OCI-LY7 (cell line): ENCODE measurements around the gene PTGES. TPM values are rescaled to one million over a fixed set of nuclear protein-coding genes. Genes with fewer than 3 reads are reported as not detected.

Experiments
- BruUV-seq: library from RNA; stranded (reverse); fragments of 400-500 nt; replicated peaks from 2 replicates; lab custom pipeline; 2021; lab: Mats Ljungman, UMichigan
- CTCF ChIA-PET: fragments of 300-600 bp; sonication (Branson Sonifier 250); formaldehyde crosslinking; loops from one replicate; lab custom pipeline; 2022; ENCODE audit warnings: antibody characterized with exemption; ENCODE audit not compliant: unreplicated experiment; lab: Charles Lee
- POLR2A ChIA-PET: fragments of 300-600 bp; sonication (Branson Sonifier 250); formaldehyde crosslinking; loops from one replicate; lab custom pipeline; 2022; ENCODE audit warnings: antibody characterized with exemption; lab: Charles Lee
- DNase-seq: peaks from one replicate; pipeline ENCODE4 v3.0.0-alpha.2; 2015; ENCODE audit warnings: low spot score
- H2AFZ ChIP-seq: fragments of 200-600 bp; sonication (generic), shearing (Covaris generic); 2 replicates; pipeline ENCODE4 v1.6.1; 2014; ENCODE audit warnings: mild to moderate bottlenecking, antibody characterized with exemption, low read length, moderate library complexity
- H3K27ac ChIP-seq: fragments of 200-600 bp; sonication (generic); 2 replicates; pipeline ENCODE4 v1.5.1; 2014; ENCODE audit warnings: mixed run types, low read depth, mild to moderate bottlenecking, moderate library complexity, low read length, inconsistent platforms; ENCODE audit not compliant: poor library complexity, severe bottlenecking
- H3K36me3 ChIP-seq: fragments of 200-600 bp; sonication (generic); 2 replicates; pipeline ENCODE4 v1.6.1; 2014; ENCODE audit warnings: mild to moderate bottlenecking, antibody characterized with exemption, low read length, moderate library complexity, mixed read lengths; ENCODE audit not compliant: insufficient read depth
- H3K4me1 ChIP-seq: fragments of 200-600 bp; sonication (generic); 2 replicates; pipeline ENCODE4 v1.5.1; 2014; ENCODE audit warnings: mild to moderate bottlenecking, low read length; ENCODE audit not compliant: insufficient read depth, poor library complexity, severe bottlenecking
- H3K4me2 ChIP-seq: fragments of 200-600 bp; sonication (generic); 2 replicates; pipeline ENCODE4 v1.6.1; 2014; ENCODE audit warnings: mild to moderate bottlenecking, low read length
- H3K4me3 ChIP-seq: fragments of 200-600 bp; sonication (generic); 2 replicates; pipeline ENCODE4 v1.5.1; 2014; ENCODE audit warnings: mild to moderate bottlenecking, low read depth, low read length; ENCODE audit not compliant: poor library complexity, severe bottlenecking
- H3K79me2 ChIP-seq: fragments of 200-600 bp; sonication (generic); 2 replicates; pipeline ENCODE4 v1.6.1; 2016; ENCODE audit warnings: low read depth, mild to moderate bottlenecking, low read length, moderate library complexity, mixed read lengths; ENCODE audit not compliant: insufficient read depth
- H3K9me2 ChIP-seq: fragments of 200-600 bp; sonication (generic); 2 replicates; pipeline ENCODE4 v1.6.1; 2016; ENCODE audit warnings: mild to moderate bottlenecking, low read length, mixed read lengths; ENCODE audit not compliant: insufficient read depth
- H3K9me3 ChIP-seq: fragments of 200-600 bp; sonication (generic); 2 replicates; pipeline ENCODE4 v1.6.1; 2014; ENCODE audit warnings: mild to moderate bottlenecking, mixed run types, low read length, mixed read lengths
- H4K20me1 ChIP-seq: fragments of 200-600 bp; sonication (generic); 2 replicates; pipeline ENCODE4 v1.6.1; 2014; ENCODE audit warnings: mild to moderate bottlenecking, antibody characterized with exemption, low read length, moderate library complexity, mixed read lengths; ENCODE audit not compliant: insufficient read depth
- CTCF ChIP-seq: fragments of 200-600 bp; sonication (generic); conservative IDR thresholded peaks from 2 replicates; pipeline ENCODE4 v1.5.1; 2014; ENCODE audit warnings: mild to moderate bottlenecking, antibody characterized with exemption, low read length, moderate library complexity, mixed read lengths
- EZH2phosphoT487 ChIP-seq: fragments of 200-600 bp; sonication (generic); IDR thresholded peaks from 2 replicates; pipeline ENCODE4 v1.6.1; 2018; ENCODE audit warnings: low read depth, borderline replicate concordance, mild to moderate bottlenecking, mixed run types, antibody characterized with exemption, low read length, moderate library complexity, mixed read lengths
- intact Hi-C: fragments of 100-400 bp; cut with micrococcal nuclease; formaldehyde crosslinking; loops from one replicate; pipeline ENCODE4 v1.10.0; 2022; ENCODE audit not compliant: unreplicated experiment
- total RNA-seq, 2 experiments: library from RNA; depleted of rRNA in 1 of 2; stranded (reverse); fragments of >200 nt in 1 of 2; shearing (Covaris generic) in 1 of 2; gene quantifications; 2 replicates each; pipeline ENCODE4 v1.2.3, GENCODE V29; 2014 to 2022

Gene PTGES
- total RNA-seq, 2 experiments from 2014 or later, result not detected

GRCh38 chr9:129779560-129780190, 26.8 kb upstream of the PTGES start:
- TF ChIP-seq CTCF (no peak), EZH2phosphoT487 (no peak)
- DNase-seq, result no peak
- no peaks in the 10 kb centered on the region for H3K9me2 ChIP-seq
- H3K27ac ChIP-seq, result no peak overlapping the region
- no peaks in the 10 kb centered on the region for H3K9me3 ChIP-seq
- H4K20me1 ChIP-seq, result no peaks in the 10 kb centered on the region
- H3K36me3 ChIP-seq, result no peaks in the 10 kb centered on the region
- H3K4me2 ChIP-seq, result no peak overlapping the region
- no peaks in the 10 kb centered on the region for H3K79me2 ChIP-seq
- ChIA-PET POLR2A (interaction anchor here (0.7 kb wide), 1 partner anchor 268 kb away, joined by 3 read pairs; no protein-coding TSS in a partner anchor), CTCF (no interaction called here)
- no peaks in the 10 kb centered on the region for H3K4me1 ChIP-seq
- intact Hi-C loops, result no loop called here
- H2AFZ ChIP-seq, result no peak overlapping the region
- no peak overlapping the region for H3K4me3 ChIP-seq
- no TSS peak for BruUV-seq

DNA sequence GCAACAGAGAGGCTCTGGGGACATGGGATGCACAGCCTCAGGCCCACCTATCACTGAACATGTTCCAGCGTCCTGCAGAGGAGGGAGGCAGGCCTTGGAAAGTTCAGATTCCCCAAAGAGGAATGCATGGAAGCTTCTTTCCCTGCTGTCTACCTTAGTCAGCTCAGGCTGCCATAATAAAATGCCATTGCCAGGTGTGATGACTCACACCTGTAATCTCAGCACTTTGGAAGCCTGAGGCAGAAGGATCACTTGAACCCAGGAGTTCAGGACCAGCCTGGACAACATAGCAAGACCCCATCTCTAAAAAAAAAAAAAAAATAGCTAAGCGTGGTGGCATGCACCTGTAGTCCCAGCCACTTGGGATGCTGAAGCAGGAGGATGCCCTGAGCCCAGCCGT, 25.6 kb upstream of the PTGES start:
- no peak for TF ChIP-seq EZH2phosphoT487
- TF ChIP-seq CTCF, result no peak
- no peak overlapping the region for H2AFZ ChIP-seq
- no peaks in the 10 kb centered on the region for H3K4me1 ChIP-seq
- POLR2A ChIA-PET, result no interaction called here
- no peak overlapping the region for H3K4me2 ChIP-seq
- no peak overlapping the region for H3K4me3 ChIP-seq
- H3K79me2 ChIP-seq, result no peaks in the 10 kb centered on the region
- no peak for DNase-seq
- no peaks in the 10 kb centered on the region; the same call in 1 of the 2 replicates for H4K20me1 ChIP-seq
- H3K36me3 ChIP-seq, result no peaks in the 10 kb centered on the region
- H3K9me2 ChIP-seq, result no peaks in the 10 kb centered on the region
- no peaks in the 10 kb centered on the region for H3K9me3 ChIP-seq
- intact Hi-C loops, result no loop called here
- H3K27ac ChIP-seq, result no peak overlapping the region
- BruUV-seq, result no TSS peak
- CTCF ChIA-PET, result no interaction called here

GRCh38 chr9:129777769-129778130, 24.9 kb upstream of the PTGES start:
- Histone ChIP-seq H3K36me3 (no peaks in the 10 kb centered on the region), H3K27ac (no peak overlapping the region), H3K4me1 (no peaks in the 10 kb centered on the region), H3K4me3 (no peak overlapping the region), H3K79me2 (no peaks in the 10 kb centered on the region), H3K9me2 (no peaks in the 10 kb centered on the region), H3K9me3 (no peaks in the 10 kb centered on the region), H3K4me2 (no peak overlapping the region), H4K20me1 (no peaks in the 10 kb centered on the region; the same call in 1 of the 2 replicates), H2AFZ (no peak overlapping the region)
- no peak for TF ChIP-seq CTCF
- no peak for DNase-seq
- ChIA-PET CTCF (no interaction called here), POLR2A (no interaction called here)
- no TSS peak for BruUV-seq
- intact Hi-C loops, result no loop called here
